ENCODE measurements around the gene NEURL3.

Gene NEURL3

GRCh38 chr2:96528006-96528699, 23.0 kb upstream of the NEURL3 start:
- in situ Hi-C loops (cut with MboI; ENCODE audit: low sequenced_read_pairs), result no loop called here

GRCh38 chr2:96527286-96528005, 22.3 kb upstream of the NEURL3 start:
- in situ Hi-C loops (cut with MboI; ENCODE audit: low sequenced_read_pairs), result no loop called here

- in situ Hi-C loops (cut with MboI; ENCODE audit: low sequenced_read_pairs), result no loop called here
Observed at GRCh38 chr2:96526615-96527285, 21.6 kb upstream of the NEURL3 start.

GRCh38 chr2:96526101-96526591, 21.0 kb upstream of the NEURL3 start:
- in situ Hi-C loops (cut with MboI; ENCODE audit: low sequenced_read_pairs), result no loop called here

- in situ Hi-C loops (cut with MboI; ENCODE audit: low sequenced_read_pairs), result no loop called here
Observed at GRCh38 chr2:96525211-96525507, 20.0 kb upstream of the NEURL3 start.

- in situ Hi-C loops (cut with MboI; ENCODE audit: low sequenced_read_pairs), result no loop called here
Observed at GRCh38 chr2:96524482-96525210, 19.5 kb upstream of the NEURL3 start.

- in situ Hi-C loops (cut with MboI; ENCODE audit: low sequenced_read_pairs), result no loop called here
Observed at GRCh38 chr2:96523659-96524481, 18.7 kb upstream of the NEURL3 start.

- in situ Hi-C loops (cut with MboI; ENCODE audit: low sequenced_read_pairs), result no loop called here
Observed at GRCh38 chr2:96522304-96523203, 17.4 kb upstream of the NEURL3 start.

GRCh38 chr2:96521219-96521618, 16.1 kb upstream of the NEURL3 start:
- in situ Hi-C loops (cut with MboI; ENCODE audit: low sequenced_read_pairs), result no loop called here

- in situ Hi-C loops (cut with MboI; ENCODE audit: low sequenced_read_pairs), result no loop called here
Observed at GRCh38 chr2:96520697-96521096, 15.5 kb upstream of the NEURL3 start.

GRCh38 chr2:96520231-96520630, 15.1 kb upstream of the NEURL3 start:
- in situ Hi-C loops (cut with MboI; ENCODE audit: low sequenced_read_pairs), result no loop called here

- in situ Hi-C loops (cut with MboI; ENCODE audit: low sequenced_read_pairs), result no loop called here
Observed at GRCh38 chr2:96517079-96517478, 11.9 kb upstream of the NEURL3 start.

GRCh38 chr2:96514521-96514920, 9.4 kb upstream of the NEURL3 start:
- in situ Hi-C loops (cut with MboI; ENCODE audit: low sequenced_read_pairs), result no loop called here

GRCh38 chr2:96512341-96512740, 7.2 kb upstream of the NEURL3 start:
- in situ Hi-C loops (cut with MboI; ENCODE audit: low sequenced_read_pairs), result no loop called here

GRCh38 chr2:96511851-96512250, 6.7 kb upstream of the NEURL3 start:
- in situ Hi-C loops (cut with MboI; ENCODE audit: low sequenced_read_pairs), result no loop called here

- in situ Hi-C loops (cut with MboI; ENCODE audit: low sequenced_read_pairs), result no loop called here
Observed at GRCh38 chr2:96510931-96511595, 5.9 kb upstream of the NEURL3 start.

GRCh38 chr2:96509847-96510230, 4.7 kb upstream of the NEURL3 start:
- in situ Hi-C loops (cut with MboI; ENCODE audit: low sequenced_read_pairs), result no loop called here

GRCh38 chr2:96509114-96509846, 4.1 kb upstream of the NEURL3 start:
- in situ Hi-C loops (cut with MboI; ENCODE audit: low sequenced_read_pairs), result no loop called here

Measured in hTERT RPE-1 (cell line).